Measurements from ENCODE around the gene STON2.
A peak's percentile ranks its signal among the peaks of the same experiment; 100 is the strongest.
"Not testable (repeated sequence)": the region's sequence is repeated elsewhere in the genome, so short reads cannot be mapped to it uniquely, and the experiment has no call there.

STON2 gene

GRCh38 chr14:81434230-81434629, 34.1 kb upstream of the STON2 start:
- no peak for TF ChIP-seq JUND (IDR thresholded peaks at IDR 0.05; ENCODE audit: low read depth)
- in situ Hi-C loops (cut with HindIII; ENCODE audit: low pct_unique_long_range_greater_than_20kb, low sequenced_read_pairs) = no loop called here

GRCh38 chr14:81433378-81433777, 33.3 kb upstream of the STON2 start:
- peak in 1 of 2 experiments; percentile 62 for DNase-seq (ENCODE audit: low read depth in 1 of 2, low spot score in 1 of 2)
- in situ Hi-C loops (cut with HindIII; ENCODE audit: low pct_unique_long_range_greater_than_20kb, low sequenced_read_pairs) = no loop called here
- no peak for TF ChIP-seq JUND (IDR thresholded peaks at IDR 0.05; ENCODE audit: low read depth)

More at GRCh38 chr14:81434230-81434629, 34.1 kb upstream of the STON2 start:
- DNase-seq (ENCODE audit: low read depth in 1 of 2, low spot score in 1 of 2) = no peak

- TF ChIP-seq JUND (IDR thresholded peaks at IDR 0.05; ENCODE audit: low read depth) = no peak
- in situ Hi-C loops (cut with HindIII; ENCODE audit: low pct_unique_long_range_greater_than_20kb, low sequenced_read_pairs) = no loop called here
- DNase-seq (ENCODE audit: low read depth in 1 of 2, low spot score in 1 of 2) = no peak
Measured at GRCh38 chr14:81432219-81432661, 32.1 kb upstream of the STON2 start.

- DNase-seq (ENCODE audit: low read depth in 1 of 2, low spot score in 1 of 2) = no peak
- in situ Hi-C loops (cut with HindIII; ENCODE audit: low pct_unique_long_range_greater_than_20kb, low sequenced_read_pairs) = no loop called here
- TF ChIP-seq JUND (IDR thresholded peaks at IDR 0.05; ENCODE audit: low read depth) = no peak
Measured at GRCh38 chr14:81430235-81430634, 30.1 kb upstream of the STON2 start.

GRCh38 chr14:81429749-81430148, 29.6 kb upstream of the STON2 start:
- in situ Hi-C loops (cut with HindIII; ENCODE audit: low pct_unique_long_range_greater_than_20kb, low sequenced_read_pairs); DNase-seq (ENCODE audit: low read depth in 1 of 2, low spot score in 1 of 2): not testable (repeated sequence)

GRCh38 chr14:81429028-81429427, 28.9 kb upstream of the STON2 start:
- no peak for DNase-seq (ENCODE audit: low read depth in 1 of 2, low spot score in 1 of 2)
- in situ Hi-C loops (cut with HindIII; ENCODE audit: low pct_unique_long_range_greater_than_20kb, low sequenced_read_pairs) = no loop called here

GRCh38 chr14:81427348-81428058, 27.4 kb upstream of the STON2 start:
- DNase-seq (ENCODE audit: low read depth in 1 of 2, low spot score in 1 of 2) = no peak
- no peak for TF ChIP-seq JUND (IDR thresholded peaks at IDR 0.05; ENCODE audit: low read depth)
- in situ Hi-C loops (cut with HindIII; ENCODE audit: low pct_unique_long_range_greater_than_20kb, low sequenced_read_pairs) = no loop called here

More at GRCh38 chr14:81429028-81429427, 28.9 kb upstream of the STON2 start:
- no peak for TF ChIP-seq JUND (IDR thresholded peaks at IDR 0.05; ENCODE audit: low read depth)

GRCh38 chr14:81423504-81423903, 23.4 kb upstream of the STON2 start:
- TF ChIP-seq JUND (IDR thresholded peaks at IDR 0.05; ENCODE audit: low read depth) = no peak
- in situ Hi-C loops (cut with HindIII; ENCODE audit: low pct_unique_long_range_greater_than_20kb, low sequenced_read_pairs) = no loop called here
- DNase-seq (ENCODE audit: low read depth in 1 of 2, low spot score in 1 of 2) = no peak

- no peak for TF ChIP-seq JUND (IDR thresholded peaks at IDR 0.05; ENCODE audit: low read depth)
- peak in 1 of 2 experiments; percentile 57 for DNase-seq (ENCODE audit: low read depth in 1 of 2, low spot score in 1 of 2)
- in situ Hi-C loops (cut with HindIII; ENCODE audit: low pct_unique_long_range_greater_than_20kb, low sequenced_read_pairs) = no loop called here
Measured at GRCh38 chr14:81418057-81418790, 18.1 kb upstream of the STON2 start.

GRCh38 chr14:81416981-81417380, 16.9 kb upstream of the STON2 start:
- no peak for DNase-seq (ENCODE audit: low read depth in 1 of 2, low spot score in 1 of 2)
- TF ChIP-seq JUND (IDR thresholded peaks at IDR 0.05; ENCODE audit: low read depth) = no peak
- in situ Hi-C loops (cut with HindIII; ENCODE audit: low pct_unique_long_range_greater_than_20kb, low sequenced_read_pairs) = no loop called here

- TF ChIP-seq JUND (IDR thresholded peaks at IDR 0.05; ENCODE audit: low read depth) = no peak
- no peak for DNase-seq (ENCODE audit: low read depth in 1 of 2, low spot score in 1 of 2)
- in situ Hi-C loops (cut with HindIII; ENCODE audit: low pct_unique_long_range_greater_than_20kb, low sequenced_read_pairs) = no loop called here
Measured at GRCh38 chr14:81416194-81416952, 16.2 kb upstream of the STON2 start.

- in situ Hi-C loops (cut with HindIII; ENCODE audit: low pct_unique_long_range_greater_than_20kb, low sequenced_read_pairs) = no loop called here
- TF ChIP-seq JUND (IDR thresholded peaks at IDR 0.05; ENCODE audit: low read depth) = no peak
- no peak for DNase-seq (ENCODE audit: low read depth in 1 of 2, low spot score in 1 of 2)
Measured at GRCh38 chr14:81415781-81416180, 15.7 kb upstream of the STON2 start.

- no peak for TF ChIP-seq JUND (IDR thresholded peaks at IDR 0.05; ENCODE audit: low read depth)
- no peak for DNase-seq (ENCODE audit: low read depth in 1 of 2, low spot score in 1 of 2)
- in situ Hi-C loops (cut with HindIII; ENCODE audit: low pct_unique_long_range_greater_than_20kb, low sequenced_read_pairs) = no loop called here
Measured at GRCh38 chr14:81414123-81414522, 14.0 kb upstream of the STON2 start.
